HG03342 (cell line): ENCODE data around the gene TBXA2R.

Experiments
- ATAC-seq: cut with Tn5 transposase; IDR thresholded peaks from one replicate; pipeline ENCODE4 v1.9.1; 2021; ENCODE audit warnings: mild to moderate bottlenecking, moderate library complexity; ENCODE audit not compliant: unreplicated experiment

TBXA2R gene

GRCh38 chr19:3607303-3608078 lies 816 bp upstream of the TBXA2R start:
- no peak for ATAC-seq

- ATAC-seq = no peak
Observed at GRCh38 chr19:3606174-3606689, 443 bp downstream of the TBXA2R start.

GRCh38 chr19:3605770-3606169 lies 905 bp downstream of the TBXA2R start:
- no peak for ATAC-seq

DNA sequence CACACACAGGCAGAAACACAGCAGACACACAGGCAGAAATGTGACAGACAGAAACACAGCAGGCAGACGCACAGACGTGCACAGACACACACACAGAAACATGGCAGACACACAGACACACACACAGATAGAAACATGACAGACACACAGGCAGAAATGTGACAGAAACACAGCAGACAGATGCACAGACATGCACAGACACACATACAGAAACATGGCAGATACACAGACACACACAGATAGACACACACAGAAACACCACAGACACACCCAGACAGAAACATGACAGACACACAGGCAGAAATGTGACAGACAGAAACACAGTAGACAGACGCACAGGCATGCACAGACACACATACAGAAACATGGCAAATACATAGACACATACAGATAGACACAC lies 1.3 kb downstream of the TBXA2R start:
- no peak for ATAC-seq

DNA sequence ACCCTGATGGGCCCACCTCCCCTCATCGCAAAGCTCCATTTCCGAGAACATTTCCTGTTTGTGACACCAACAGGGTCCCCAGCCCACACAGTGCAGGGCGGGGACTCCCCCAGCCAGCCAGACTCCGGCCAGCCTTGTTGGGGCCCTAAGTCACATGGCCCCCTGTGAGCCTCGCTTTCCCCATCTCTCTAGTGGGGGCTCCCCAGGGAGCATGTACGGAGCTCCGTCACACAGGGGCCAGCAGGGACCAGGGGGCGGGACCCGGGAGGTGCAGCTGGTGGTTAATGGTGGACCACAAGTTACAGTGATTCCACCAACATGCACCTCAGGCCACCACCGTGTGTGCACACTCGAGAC lies 1.7 kb downstream of the TBXA2R start:
- no peak for ATAC-seq

GRCh38 chr19:3604227-3604986 lies 2.3 kb downstream of the TBXA2R start:
- ATAC-seq = no peak

GRCh38 chr19:3603121-3603811 lies 3.4 kb downstream of the TBXA2R start:
- ATAC-seq = no peak

GRCh38 chr19:3601021-3601420 lies 5.7 kb downstream of the TBXA2R start:
- ATAC-seq = no peak

DNA sequence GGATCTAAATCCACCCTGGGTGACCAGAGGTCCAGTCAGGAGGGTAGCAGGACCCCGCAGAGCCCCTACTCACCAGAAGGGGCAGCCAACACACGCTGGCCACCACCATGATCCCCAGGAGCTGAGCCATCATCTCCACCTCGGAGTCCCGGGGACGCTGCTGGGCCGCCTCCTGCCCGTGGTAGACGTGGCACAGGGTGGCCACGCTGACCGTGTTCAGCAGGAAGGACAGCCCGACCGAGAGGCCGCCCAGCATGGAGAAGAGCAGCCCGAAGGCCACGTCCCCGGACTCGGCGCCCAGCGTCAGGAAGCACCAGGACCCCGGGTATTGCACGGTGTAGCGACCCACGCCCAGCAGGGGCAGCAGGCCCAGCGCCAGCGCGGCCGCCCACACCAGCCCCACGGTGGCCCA lies 6.9 kb downstream of the TBXA2R start:
- no peak for ATAC-seq

- no peak for ATAC-seq
Observed at GRCh38 chr19:3595521-3596061, 11.1 kb downstream of the TBXA2R start.

GRCh38 chr19:3593156-3593555 lies 13.5 kb downstream of the TBXA2R start:
- ATAC-seq = no peak

- no peak for ATAC-seq
Observed at GRCh38 chr19:3591876-3592613, 14.6 kb downstream of the TBXA2R start.

DNA sequence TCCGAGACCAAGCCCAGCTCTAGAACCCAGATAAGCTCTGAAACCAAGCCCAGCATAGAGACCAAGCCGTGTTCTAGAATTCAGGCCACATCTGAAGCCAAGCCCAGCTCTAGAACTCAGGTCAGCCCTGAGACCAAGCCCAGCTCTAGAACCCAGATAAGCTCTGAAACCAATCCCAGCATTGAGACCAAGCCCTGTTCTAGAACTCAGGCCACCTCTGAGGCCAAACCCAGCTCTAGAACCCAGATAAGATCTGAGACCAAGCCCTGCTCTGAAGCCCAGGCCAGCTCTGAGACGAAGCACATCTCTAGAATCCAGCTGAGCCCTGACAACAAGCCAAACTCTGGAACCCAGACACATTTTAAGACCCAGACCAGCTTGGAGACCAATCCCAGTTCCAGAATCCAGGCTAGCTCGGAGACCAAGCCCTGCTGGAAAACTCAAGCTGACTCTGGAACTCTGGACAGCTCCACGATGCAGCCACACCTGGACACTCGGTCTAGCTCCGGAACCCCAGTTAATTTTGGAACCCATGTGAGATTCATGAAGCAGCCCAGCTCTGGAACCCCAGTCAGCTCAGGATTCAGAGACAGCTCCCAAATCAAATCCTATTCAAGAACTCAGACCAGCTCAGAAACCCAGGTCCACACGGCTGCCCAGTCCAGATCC lies 15.6 kb downstream of the TBXA2R start:
- ATAC-seq = no peak

DNA sequence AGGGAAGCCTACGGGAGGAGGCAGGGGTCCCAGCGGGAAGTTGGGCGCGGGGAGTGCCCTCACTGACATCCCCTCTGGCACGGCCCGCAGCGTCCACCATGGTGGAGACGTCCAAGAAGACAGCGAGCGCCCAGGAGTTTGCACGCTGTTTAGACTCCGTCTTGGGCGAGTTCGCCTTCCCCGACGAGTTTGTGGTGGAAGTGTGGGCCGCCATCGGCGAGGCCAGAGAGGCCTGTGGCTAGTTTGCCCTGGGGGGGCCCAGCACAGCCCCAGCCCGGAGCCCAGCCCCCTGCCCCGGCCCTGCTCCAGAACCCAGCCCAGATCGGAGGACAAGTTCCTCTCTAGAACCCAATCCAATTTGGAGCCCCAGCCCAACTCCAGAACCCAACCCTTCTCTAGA lies 16.7 kb downstream of the TBXA2R start:
- no peak for ATAC-seq

GRCh38 chr19:3589439-3589838 lies 17.2 kb downstream of the TBXA2R start:
- ATAC-seq = no peak

- no peak for ATAC-seq
Observed at GRCh38 chr19:3586707-3587346, 19.8 kb downstream of the TBXA2R start.

- ATAC-seq = no peak
Observed at GRCh38 chr19:3586127-3586626, 20.5 kb downstream of the TBXA2R start.

DNA sequence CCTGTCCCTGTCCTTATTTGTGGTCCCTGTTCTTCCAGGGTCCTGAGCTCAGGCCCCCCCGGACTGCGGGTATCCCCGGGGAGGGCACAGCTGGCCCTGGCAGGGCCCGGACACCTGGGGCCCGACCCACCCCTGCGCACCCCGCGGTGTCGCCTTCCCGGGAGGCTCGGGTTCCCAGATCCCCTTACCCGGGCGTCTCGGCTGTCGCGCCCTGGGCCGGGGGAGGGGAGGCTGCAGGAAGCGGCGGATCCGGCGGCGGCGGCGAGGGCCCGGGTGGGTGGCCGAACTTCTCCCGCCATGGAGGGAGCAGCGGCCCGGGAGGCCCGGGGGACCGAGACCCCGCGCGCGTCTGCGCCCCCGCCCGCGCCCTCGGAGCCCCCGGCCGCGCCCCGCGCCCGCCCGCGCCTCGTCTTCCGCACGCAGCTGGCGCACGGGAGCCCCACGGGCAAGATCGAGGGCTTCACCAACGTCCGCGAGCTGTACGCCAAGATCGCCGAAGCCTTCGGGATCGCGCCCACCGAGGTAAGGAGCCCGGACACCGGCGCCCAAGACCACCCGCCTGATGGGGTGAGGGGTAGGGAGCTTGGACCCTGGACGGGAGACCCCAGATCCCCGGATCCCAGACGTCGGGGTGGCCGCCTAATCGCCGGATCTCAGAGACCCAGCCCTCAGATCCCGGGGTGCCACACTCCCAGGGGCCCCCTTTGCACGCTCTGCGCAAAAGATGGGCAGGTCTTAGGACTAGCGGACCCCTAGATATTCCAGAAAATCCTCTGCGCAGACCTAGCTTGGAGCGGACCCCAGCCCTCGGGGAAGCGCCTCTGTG lies 21.2 kb downstream of the TBXA2R start, which contains the start of gene GIPC3:
GIPC3 (plus strand) TSS at position 178 of the 826 bp plus-strand sequence; CDS start at position 298, 120 bp downstream.
- ATAC-seq = no peak
